ENCODE results near the gene DIO1.

GRCh38 chr1:53945183-53945432 lies 51.1 kb downstream of the DIO1 start:
- TF ChIP-seq, protein P1, sequence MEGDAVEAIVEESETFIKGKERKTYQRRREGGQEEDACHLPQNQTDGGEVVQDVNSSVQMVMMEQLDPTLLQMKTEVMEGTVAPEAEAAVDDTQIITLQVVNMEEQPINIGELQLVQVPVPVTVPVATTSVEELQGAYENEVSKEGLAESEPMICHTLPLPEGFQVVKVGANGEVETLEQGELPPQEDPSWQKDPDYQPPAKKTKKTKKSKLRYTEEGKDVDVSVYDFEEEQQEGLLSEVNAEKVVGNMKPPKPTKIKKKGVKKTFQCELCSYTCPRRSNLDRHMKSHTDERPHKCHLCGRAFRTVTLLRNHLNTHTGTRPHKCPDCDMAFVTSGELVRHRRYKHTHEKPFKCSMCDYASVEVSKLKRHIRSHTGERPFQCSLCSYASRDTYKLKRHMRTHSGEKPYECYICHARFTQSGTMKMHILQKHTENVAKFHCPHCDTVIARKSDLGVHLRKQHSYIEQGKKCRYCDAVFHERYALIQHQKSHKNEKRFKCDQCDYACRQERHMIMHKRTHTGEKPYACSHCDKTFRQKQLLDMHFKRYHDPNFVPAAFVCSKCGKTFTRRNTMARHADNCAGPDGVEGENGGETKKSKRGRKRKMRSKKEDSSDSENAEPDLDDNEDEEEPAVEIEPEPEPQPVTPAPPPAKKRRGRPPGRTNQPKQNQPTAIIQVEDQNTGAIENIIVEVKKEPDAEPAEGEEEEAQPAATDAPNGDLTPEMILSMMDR (IDR thresholded peaks at IDR 0.05): no peak
- TF ChIP-seq POLR2A (IDR thresholded peaks at IDR 0.05): no peak
